Neural cell (in vitro differentiated cells): ENCODE measurements around the gene PCP2. TPM values are rescaled to one million over a fixed set of nuclear protein-coding genes. Genes with fewer than 3 reads are reported as not detected.

Experiments used
- H2AFZ ChIP-seq: fragments of 200-600, 300-800 bp; sonication (generic), shearing (Covaris generic); 2 replicates; pipeline ENCODE4 v1.6.0; 2014; ENCODE audit warnings: low read depth, mild to moderate bottlenecking, antibody characterized with exemption, low read length, moderate library complexity
- H3F3A ChIP-seq: fragments of 200-600 bp; shearing (Covaris generic); 2 replicates; pipeline ENCODE4 v1.6.1; 2016; ENCODE audit warnings: mild to moderate bottlenecking, moderate library complexity, mixed read lengths, antibody characterized with exemption, low read length; ENCODE audit not compliant: insufficient read depth, poor library complexity, severe bottlenecking
- H3K27ac ChIP-seq: fragments of 200-600, 300-800 bp; sonication (generic), shearing (Covaris generic); 2 replicates; pipeline ENCODE4 v1.5.1; 2014; ENCODE audit warnings: mild to moderate bottlenecking, low read length, moderate library complexity
- H3K27me3 ChIP-seq: fragments of 300-800, 200-600 bp; sonication (generic), shearing (Covaris generic); 2 replicates; pipeline ENCODE4 v1.6.0; 2014; ENCODE audit warnings: mild to moderate bottlenecking, low read depth, low read length, moderate library complexity; ENCODE audit not compliant: insufficient read depth
- H3K36me3 ChIP-seq: fragments of 300-800, 200-600 bp; sonication (generic), shearing (Covaris generic); 2 replicates; pipeline ENCODE4 v1.5.1; 2014; ENCODE audit warnings: mild to moderate bottlenecking, antibody characterized with exemption, low read length, moderate library complexity; ENCODE audit not compliant: insufficient read depth
- H3K4me2 ChIP-seq: fragments of 300-800, 200-600 bp; sonication (generic), shearing (Covaris generic); 2 replicates; pipeline ENCODE4 v1.6.0; 2014; ENCODE audit warnings: mild to moderate bottlenecking, low read length
- H3K4me3 ChIP-seq: fragments of 300-800, 200-600 bp; sonication (generic), shearing (Covaris generic); 2 replicates; pipeline ENCODE4 v1.5.1; 2014; ENCODE audit warnings: mild to moderate bottlenecking, low read length, moderate library complexity
- H3K79me2 ChIP-seq: fragments of 200-600 bp; shearing (Covaris generic); replicated peaks from 2 replicates; pipeline ENCODE4 v1.6.0; 2014; ENCODE audit warnings: mild to moderate bottlenecking, low read length, moderate library complexity; ENCODE audit not compliant: insufficient read depth
- H3K9ac ChIP-seq: fragments of 300-800, 200-600 bp; sonication (generic), shearing (Covaris generic); 2 replicates; pipeline ENCODE4 v1.6.1; 2016; ENCODE audit warnings: mild to moderate bottlenecking, low read length, mixed read lengths
- H3K9me2 ChIP-seq: fragments of 200-600 bp; shearing (Covaris generic); 2 replicates; pipeline ENCODE4 v1.6.1; 2016; ENCODE audit warnings: mild to moderate bottlenecking, low read length, mixed read lengths; ENCODE audit not compliant: insufficient read depth
- H3K9me3 ChIP-seq: fragments of 200-600, 300-800 bp; sonication (generic), shearing (Covaris generic); 2 replicates; pipeline ENCODE4 v1.6.1; 2016; ENCODE audit warnings: mild to moderate bottlenecking, mixed run types, low read length, moderate library complexity, mixed read lengths
- H4K20me1 ChIP-seq: fragments of 200-600 bp; shearing (Covaris generic); 2 replicates; pipeline ENCODE4 v1.6.1; 2016; ENCODE audit warnings: mild to moderate bottlenecking, mixed run types; ENCODE audit not compliant: insufficient read depth
- CTCF ChIP-seq: fragments of 450-650 bp; IDR thresholded peaks from 2 replicates; pipeline ENCODE4 v1.5.1; 2014; ENCODE audit warnings: antibody characterized with exemption, mild to moderate bottlenecking, moderate library complexity; ENCODE audit not compliant: poor library complexity, severe bottlenecking
- EP300 ChIP-seq: fragments of 450-650 bp; conservative IDR thresholded peaks from 2 replicates; pipeline ENCODE4 v1.6.1; 2014; ENCODE audit warnings: antibody characterized with exemption, mild to moderate bottlenecking, moderate library complexity; ENCODE audit not compliant: poor library complexity, severe bottlenecking
- EZH2 ChIP-seq: fragments of 200-600, 300-800 bp; shearing (Covaris generic), sonication (generic); IDR thresholded peaks from 2 replicates; pipeline ENCODE4 v1.6.1; 2014; ENCODE audit warnings: antibody characterized with exemption, low read length, borderline replicate concordance, mild to moderate bottlenecking; ENCODE audit not compliant: insufficient read depth, poor library complexity, severe bottlenecking
- MXI1 ChIP-seq: fragments of 450-650 bp; conservative IDR thresholded peaks from 2 replicates; pipeline ENCODE4 v1.6.1; 2014; ENCODE audit warnings: antibody characterized with exemption, mild to moderate bottlenecking; ENCODE audit not compliant: poor library complexity, severe bottlenecking
- POLR2AphosphoS5 ChIP-seq: IDR thresholded peaks from 2 replicates; pipeline ENCODE4 v1.6.1; 2012
- RAD21 ChIP-seq: fragments of 450-650 bp; conservative IDR thresholded peaks from 2 replicates; pipeline ENCODE4 v1.6.1; 2014; ENCODE audit warnings: antibody characterized with exemption, mild to moderate bottlenecking, moderate library complexity
- REST ChIP-seq: IDR thresholded peaks from 2 replicates; pipeline ENCODE4 v1.6.1; 2012; ENCODE audit warnings: borderline replicate concordance
- SMC3 ChIP-seq: fragments of 450-650 bp; conservative IDR thresholded peaks from 2 replicates; pipeline ENCODE4 v1.6.1; 2014; ENCODE audit warnings: antibody characterized with exemption, mild to moderate bottlenecking, moderate library complexity; ENCODE audit not compliant: poor library complexity
- TAF1 ChIP-seq: IDR thresholded peaks from 2 replicates; pipeline ENCODE4 v1.6.1; 2012; ENCODE audit warnings: low read depth
- polyA plus RNA-seq: library from polyadenylated mRNA; depleted of rRNA; stranded (reverse); fragments of >200 nt; gene quantifications from 2 replicates; pipeline ENCODE4 v1.2.3, GENCODE V29; 2014

Gene PCP2
- polyA plus RNA-seq, 1 donor from 2014 or later: not detected

- H3K9me2 ChIP-seq: no peaks in the 10 kb centered on the region
- no peak overlapping the region for H3K4me2 ChIP-seq
- H3K4me3 ChIP-seq: no peak overlapping the region
- no peak for TF ChIP-seq EP300
- no peak for TF ChIP-seq MXI1
- no peak for TF ChIP-seq RAD21
- no peak for TF ChIP-seq EZH2
- no peak for TF ChIP-seq TAF1
- no peak for TF ChIP-seq REST
- TF ChIP-seq CTCF: no peak
- TF ChIP-seq SMC3: no peak
- TF ChIP-seq POLR2AphosphoS5: no peak
- peaks cover 20% of the 10 kb centered on the region for H3K27me3 ChIP-seq
- H2AFZ ChIP-seq: no peak overlapping the region
- no peaks in the 10 kb centered on the region for H3K9me3 ChIP-seq
- no peaks in the 10 kb centered on the region for H4K20me1 ChIP-seq
- no peaks in the 10 kb centered on the region for H3F3A ChIP-seq
- no peak overlapping the region for H3K9ac ChIP-seq
- H3K36me3 ChIP-seq: no peaks in the 10 kb centered on the region
- no peaks in the 10 kb centered on the region for H3K79me2 ChIP-seq
- H3K27ac ChIP-seq: no peak overlapping the region
Observed at GRCh38 chr19:7638802-7639465, 5.4 kb upstream of the PCP2 start.

- Histone ChIP-seq H3K4me3 (peak overlapping the region; percentile 28), H3F3A (no peaks in the 10 kb centered on the region), H3K27ac (no peak overlapping the region), H3K9me3 (no peaks in the 10 kb centered on the region), H3K9me2 (no peaks in the 10 kb centered on the region), H3K4me2 (no peak overlapping the region), H4K20me1 (no peaks in the 10 kb centered on the region), H3K36me3 (no peaks in the 10 kb centered on the region), H2AFZ (no peak overlapping the region), H3K79me2 (no peaks in the 10 kb centered on the region), H3K9ac (no peak overlapping the region), H3K27me3 (peaks cover 20% of the 10 kb centered on the region)
- TF ChIP-seq MXI1 (no peak), POLR2AphosphoS5 (no peak), EZH2 (no peak), TAF1 (no peak), EP300 (no peak), CTCF (no peak), REST (no peak), SMC3 (no peak), RAD21 (no peak)
Observed at GRCh38 chr19:7637374-7638256, 4.1 kb upstream of the PCP2 start.
